ENCODE measurements around the gene DDX52. TPM values are rescaled to one million over a fixed set of nuclear protein-coding genes. Genes with fewer than 3 reads are reported as not detected.

DDX52 gene
- total RNA-seq, 1 donor from 2014 or later = 49.0 TPM

- H3K4me1 Mint-ChIP-seq = no peaks in the 10 kb centered on the region
Measured at GRCh38 chr17:37678036-37678435, 34.8 kb upstream of the DDX52 start.

DNA sequence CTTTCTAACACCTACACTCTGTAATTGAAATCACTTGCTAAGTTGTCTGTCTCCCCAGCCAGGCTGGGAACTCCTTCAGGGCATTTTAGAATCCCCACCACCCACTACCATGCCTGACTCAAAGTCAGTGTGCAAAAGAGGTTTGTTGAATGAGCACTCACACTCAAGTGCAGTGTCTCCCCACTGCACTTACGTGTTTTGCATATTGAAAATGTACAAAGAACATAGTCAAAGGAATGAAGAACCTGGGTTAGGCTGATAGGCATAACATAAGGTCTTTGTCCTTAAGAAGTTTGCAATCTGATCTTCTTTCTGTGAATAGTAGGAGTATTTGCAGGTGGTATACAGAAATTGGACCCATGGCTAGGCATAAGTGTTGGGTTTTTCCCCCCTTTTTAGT, 33.8 kb upstream of the DDX52 start:
- Mint-ChIP-seq H3K27me3 (ENCODE audit: low read depth) (peaks cover 11% of the 10 kb centered on the region), H3K4me3 (no peak overlapping the region), H3K9me3 (peaks cover 10% of the 10 kb centered on the region), H3K4me1 (peaks cover 2% of the 10 kb centered on the region), H3K36me3 (no peaks in the 10 kb centered on the region), H3K27ac (no peak overlapping the region)
- TF ChIP-seq, protein P1, sequence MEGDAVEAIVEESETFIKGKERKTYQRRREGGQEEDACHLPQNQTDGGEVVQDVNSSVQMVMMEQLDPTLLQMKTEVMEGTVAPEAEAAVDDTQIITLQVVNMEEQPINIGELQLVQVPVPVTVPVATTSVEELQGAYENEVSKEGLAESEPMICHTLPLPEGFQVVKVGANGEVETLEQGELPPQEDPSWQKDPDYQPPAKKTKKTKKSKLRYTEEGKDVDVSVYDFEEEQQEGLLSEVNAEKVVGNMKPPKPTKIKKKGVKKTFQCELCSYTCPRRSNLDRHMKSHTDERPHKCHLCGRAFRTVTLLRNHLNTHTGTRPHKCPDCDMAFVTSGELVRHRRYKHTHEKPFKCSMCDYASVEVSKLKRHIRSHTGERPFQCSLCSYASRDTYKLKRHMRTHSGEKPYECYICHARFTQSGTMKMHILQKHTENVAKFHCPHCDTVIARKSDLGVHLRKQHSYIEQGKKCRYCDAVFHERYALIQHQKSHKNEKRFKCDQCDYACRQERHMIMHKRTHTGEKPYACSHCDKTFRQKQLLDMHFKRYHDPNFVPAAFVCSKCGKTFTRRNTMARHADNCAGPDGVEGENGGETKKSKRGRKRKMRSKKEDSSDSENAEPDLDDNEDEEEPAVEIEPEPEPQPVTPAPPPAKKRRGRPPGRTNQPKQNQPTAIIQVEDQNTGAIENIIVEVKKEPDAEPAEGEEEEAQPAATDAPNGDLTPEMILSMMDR (IDR thresholded peaks at IDR 0.05; ENCODE audit: unreplicated experiment) = no peak
- no peak for DNase-seq (ENCODE audit: low spot score in 2 of 2, unreplicated experiment in 2 of 2)

More at GRCh38 chr17:37678036-37678435, 34.8 kb upstream of the DDX52 start:
- TF ChIP-seq, protein P1 (IDR thresholded peaks at IDR 0.05; ENCODE audit: unreplicated experiment) = no peak
- Mint-ChIP-seq H3K9me3 (peaks cover 12% of the 10 kb centered on the region), H3K4me3 (no peak overlapping the region), H3K36me3 (no peaks in the 10 kb centered on the region), H3K27ac (no peak overlapping the region), H3K27me3 (ENCODE audit: low read depth) (peaks cover 11% of the 10 kb centered on the region)
- no peak for DNase-seq (ENCODE audit: low spot score in 2 of 2, unreplicated experiment in 2 of 2)

GRCh38 chr17:37676115-37676925, 33.1 kb upstream of the DDX52 start:
- Mint-ChIP-seq H3K27ac (no peak overlapping the region), H3K9me3 (peaks cover 5% of the 10 kb centered on the region), H3K36me3 (no peaks in the 10 kb centered on the region), H3K4me1 (peaks cover 8% of the 10 kb centered on the region), H3K4me3 (no peak overlapping the region), H3K27me3 (ENCODE audit: low read depth) (peaks cover 11% of the 10 kb centered on the region)
- DNase-seq (ENCODE audit: low spot score in 2 of 2, unreplicated experiment in 2 of 2) = no peak
- TF ChIP-seq, protein P1 (IDR thresholded peaks at IDR 0.05; ENCODE audit: unreplicated experiment) = no peak

DNA sequence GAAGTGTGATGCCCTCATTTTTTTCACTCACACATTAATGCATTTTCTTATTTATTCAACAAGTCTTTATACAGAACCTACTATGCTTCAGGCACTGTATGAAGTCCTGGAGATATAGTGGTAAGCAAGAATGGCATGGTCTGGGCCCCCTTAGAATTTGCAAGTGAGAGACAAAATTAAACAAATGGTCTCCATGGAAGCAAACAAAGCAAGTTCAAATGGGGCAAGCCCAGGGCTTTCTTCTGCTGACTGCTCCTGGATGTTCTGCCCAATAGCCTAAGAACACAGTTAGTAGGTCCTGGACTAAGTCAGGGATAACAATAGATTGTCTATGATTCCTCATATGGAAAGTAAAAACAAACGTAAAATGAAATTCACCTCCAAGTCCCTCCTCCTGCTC, 31.3 kb upstream of the DDX52 start:
- TF ChIP-seq, protein P1 (IDR thresholded peaks at IDR 0.05; ENCODE audit: unreplicated experiment) = no peak
- peaks cover 19% of the 10 kb centered on the region for H3K4me1 Mint-ChIP-seq
- peaks cover 9% of the 10 kb centered on the region for H3K27me3 Mint-ChIP-seq (ENCODE audit: low read depth)
- H3K27ac Mint-ChIP-seq = no peak overlapping the region
- no peak overlapping the region for H3K4me3 Mint-ChIP-seq
- peaks cover 5% of the 10 kb centered on the region for H3K9me3 Mint-ChIP-seq
- H3K36me3 Mint-ChIP-seq = no peaks in the 10 kb centered on the region
- DNase-seq (ENCODE audit: low spot score in 2 of 2, unreplicated experiment in 2 of 2) = no peak

GRCh38 chr17:37673386-37673785, 30.1 kb upstream of the DDX52 start:
- Mint-ChIP-seq H3K27ac (no peak overlapping the region), H3K27me3 (ENCODE audit: low read depth) (peaks cover 6% of the 10 kb centered on the region), H3K9me3 (peaks cover 2% of the 10 kb centered on the region), H3K4me3 (no peak overlapping the region), H3K4me1 (peaks cover 19% of the 10 kb centered on the region), H3K36me3 (no peaks in the 10 kb centered on the region)
- TF ChIP-seq, protein P1 (IDR thresholded peaks at IDR 0.05; ENCODE audit: unreplicated experiment) = no peak
- no peak for DNase-seq (ENCODE audit: low spot score in 2 of 2, unreplicated experiment in 2 of 2)
